Mucosa of descending colon (tissue), 3 donors: ENCODE data around the gene B3GALT6. TPM values are rescaled to one million over a fixed set of nuclear protein-coding genes. Genes with fewer than 3 reads are reported as not detected.

Experiments used
- ATAC-seq: fragments of 200-7000 bp; cut with Tn5 transposase; one replicate; pipeline ENCODE4 v1.9.1; 2020; ENCODE audit warnings: mild to moderate bottlenecking, moderate library complexity
- DNase-seq, 3 donors: peaks; one replicate each; pipeline ENCODE4 v3.0.0-alpha.2; 2020
- H3K36me3 ChIP-seq: fragments of 200-600 bp; one replicate; pipeline ENCODE4 v1.8.0; 2021; ENCODE audit warnings: low read depth, mild to moderate bottlenecking
- H3K4me1 ChIP-seq: fragments of 200-600 bp; one replicate; pipeline ENCODE4 v1.8.0; 2021; ENCODE audit warnings: low read depth, mild to moderate bottlenecking
- H3K4me3 ChIP-seq: fragments of 200-600 bp; one replicate; pipeline ENCODE4 v1.8.0; 2021; ENCODE audit warnings: mild to moderate bottlenecking
- H3K9me3 ChIP-seq: fragments of 200-600 bp; one replicate; pipeline ENCODE4 v1.8.0; 2021; ENCODE audit warnings: mild to moderate bottlenecking
- intact Hi-C, 2 donors: fragments of 100-400 bp; cut with DNase I in 1 of 2; cut with micrococcal nuclease in 1 of 2; formaldehyde crosslinking; loops; one replicate each; pipeline versions ENCODE4 v1.11.0 to v1.11.1; 2022; cut with DNase I, micrococcal nuclease
- total RNA-seq, 3 donors: library from RNA; stranded (reverse); fragmentation: NEBNext Ultra II Directional in 2 of 3; extraction: Animal tissue kit (Norgen Biotek cat#: 25700) in 2 of 3; gene quantifications; one replicate each; pipeline versions ENCODE4 v1.2.1 to v1.2.4, GENCODE V29; 2021 to 2023
- TF ChIP-seq, protein P1 (sequence below): fragments of 200-600 bp; IDR thresholded peaks from one replicate; pipeline ENCODE4 v1.8.0; 2022; ENCODE audit warnings: antibody characterized with exemption, mild to moderate bottlenecking
- donor health status: DM: no; HTN: no; CAD: no; lungs with moderate emphysema.
- donor health status: DM: no; HTN: no; CAD: no.
- donor health status: DM: no; HTN: yes; CAD: no.

The B3GALT6 gene
- total RNA-seq, 3 donors from 2014 or later, result 7.3 to 12.5 (median 9.0) TPM

GRCh38 chr1:1235016-1235744 lies 3.1 kb downstream of the B3GALT6 start:
- TF ChIP-seq, protein P1, sequence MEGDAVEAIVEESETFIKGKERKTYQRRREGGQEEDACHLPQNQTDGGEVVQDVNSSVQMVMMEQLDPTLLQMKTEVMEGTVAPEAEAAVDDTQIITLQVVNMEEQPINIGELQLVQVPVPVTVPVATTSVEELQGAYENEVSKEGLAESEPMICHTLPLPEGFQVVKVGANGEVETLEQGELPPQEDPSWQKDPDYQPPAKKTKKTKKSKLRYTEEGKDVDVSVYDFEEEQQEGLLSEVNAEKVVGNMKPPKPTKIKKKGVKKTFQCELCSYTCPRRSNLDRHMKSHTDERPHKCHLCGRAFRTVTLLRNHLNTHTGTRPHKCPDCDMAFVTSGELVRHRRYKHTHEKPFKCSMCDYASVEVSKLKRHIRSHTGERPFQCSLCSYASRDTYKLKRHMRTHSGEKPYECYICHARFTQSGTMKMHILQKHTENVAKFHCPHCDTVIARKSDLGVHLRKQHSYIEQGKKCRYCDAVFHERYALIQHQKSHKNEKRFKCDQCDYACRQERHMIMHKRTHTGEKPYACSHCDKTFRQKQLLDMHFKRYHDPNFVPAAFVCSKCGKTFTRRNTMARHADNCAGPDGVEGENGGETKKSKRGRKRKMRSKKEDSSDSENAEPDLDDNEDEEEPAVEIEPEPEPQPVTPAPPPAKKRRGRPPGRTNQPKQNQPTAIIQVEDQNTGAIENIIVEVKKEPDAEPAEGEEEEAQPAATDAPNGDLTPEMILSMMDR, result no peak
- Histone ChIP-seq H3K4me1 (peaks cover 33% of the 10 kb centered on the region), H3K36me3 (no peaks in the 10 kb centered on the region), H3K4me3 (no peak overlapping the region), H3K9me3 (no peaks in the 10 kb centered on the region)
- no peak for DNase-seq
- intact Hi-C loops, result no loop called here
- ATAC-seq, result no peak

DNA sequence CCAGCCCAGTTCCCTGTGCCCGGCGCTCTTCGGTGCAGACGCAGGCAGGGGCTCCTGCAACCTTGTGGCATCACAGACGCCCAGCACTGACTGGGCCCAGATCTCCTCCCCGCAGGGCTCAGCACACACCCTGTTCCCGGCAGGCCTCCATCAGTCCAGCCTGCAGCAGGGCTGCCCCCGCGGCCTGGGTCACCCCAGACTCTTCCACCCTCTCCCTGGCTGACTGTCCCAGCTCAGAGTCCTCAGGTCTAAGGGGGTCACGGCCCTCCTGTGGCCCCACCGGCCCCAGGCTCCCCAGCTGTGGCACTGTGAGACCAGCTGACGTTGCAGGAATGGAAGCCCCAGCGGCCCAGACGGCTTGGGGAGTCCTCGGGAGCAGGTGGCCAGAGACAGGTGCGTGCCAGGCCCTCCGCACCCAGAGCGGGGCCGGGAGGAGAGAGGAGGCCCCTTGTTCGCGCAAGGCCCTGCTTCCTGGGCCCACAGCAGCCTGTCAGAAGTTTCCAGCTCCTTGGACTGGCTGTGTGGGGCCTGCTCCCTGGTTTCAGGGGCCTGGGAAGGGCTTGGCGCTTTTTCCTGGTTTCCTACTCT lies 4.2 kb downstream of the B3GALT6 start:
- H3K4me3 ChIP-seq, result no peak overlapping the region
- intact Hi-C loops, result no loop called here
- H3K9me3 ChIP-seq, result no peaks in the 10 kb centered on the region
- DNase-seq, result no peak
- no peaks in the 10 kb centered on the region for H3K36me3 ChIP-seq
- TF ChIP-seq, protein P1, result no peak
- ATAC-seq, result no peak
- H3K4me1 ChIP-seq, result peaks cover 26% of the 10 kb centered on the region

- DNase-seq, result no peak
- intact Hi-C loops, result no loop called here
- TF ChIP-seq, protein P1, result no peak
Measured at GRCh38 chr1:1236945-1237873, 5.2 kb downstream of the B3GALT6 start.

GRCh38 chr1:1237874-1238701 lies 6.1 kb downstream of the B3GALT6 start:
- TF ChIP-seq, protein P1, result no peak
- Histone ChIP-seq H3K9me3 (no peaks in the 10 kb centered on the region), H3K36me3 (no peaks in the 10 kb centered on the region), H3K4me1 (peaks cover 21% of the 10 kb centered on the region), H3K4me3 (no peak overlapping the region)
- DNase-seq (no peak), ATAC-seq (peak; percentile 31)
- intact Hi-C loops, result no loop called here

More at GRCh38 chr1:1236945-1237873, 5.2 kb downstream of the B3GALT6 start:
- ATAC-seq, result peak; percentile 10
- H3K9me3 ChIP-seq, result no peaks in the 10 kb centered on the region
- H3K36me3 ChIP-seq, result no peaks in the 10 kb centered on the region
- H3K4me3 ChIP-seq, result no peak overlapping the region
- H3K4me1 ChIP-seq, result peaks cover 26% of the 10 kb centered on the region

- TF ChIP-seq, protein P1, result no peak
- no peaks in the 10 kb centered on the region for H3K36me3 ChIP-seq
- no peak for ATAC-seq
- intact Hi-C loops, result no loop called here
- no peak for DNase-seq
- no peaks in the 10 kb centered on the region for H3K9me3 ChIP-seq
- no peak overlapping the region for H3K4me3 ChIP-seq
- peaks cover 19% of the 10 kb centered on the region for H3K4me1 ChIP-seq
Measured at GRCh38 chr1:1238702-1239178, 6.7 kb downstream of the B3GALT6 start.
